HG03558 (cell line): ENCODE measurements around the gene DPYSL3.
"Not testable (repeated sequence)": the region's sequence is repeated elsewhere in the genome, so short reads cannot be mapped to it uniquely, and the experiment has no call there.

ENCODE experiments used
- ATAC-seq: cut with Tn5 transposase; IDR thresholded peaks from one replicate; pipeline ENCODE4 v1.9.1; 2021; ENCODE audit warnings: moderate number of reproducible peaks; ENCODE audit not compliant: unreplicated experiment; ENCODE audit errors: extremely low read depth

DPYSL3 gene

GRCh38 chr5:147509710-147510651 is at the start of gene DPYSL3:
TSS of gene DPYSL3 (minus strand) at chr5:147510068. CDS start at chr5:147509858, 210 bp downstream.
- no peak for ATAC-seq

- ATAC-seq, result no peak
These were observed 49.0 kb upstream of the DPYSL3 start for GRCh38 chr5:147558826-147559225.

GRCh38 chr5:147557876-147558745 is 48.2 kb upstream of the DPYSL3 start:
- no peak for ATAC-seq

GRCh38 chr5:147555176-147555575 is 45.3 kb upstream of the DPYSL3 start:
- no peak for ATAC-seq

- ATAC-seq, result no peak
These were observed 44.5 kb upstream of the DPYSL3 start for GRCh38 chr5:147554261-147554817.

- not testable (repeated sequence) for ATAC-seq
These were observed 43.9 kb upstream of the DPYSL3 start for GRCh38 chr5:147553817-147554216.

GRCh38 chr5:147552897-147553296 is 43.0 kb upstream of the DPYSL3 start:
- ATAC-seq, result no peak

- ATAC-seq, result no peak
These were observed 41.8 kb upstream of the DPYSL3 start for GRCh38 chr5:147551677-147552076.

- ATAC-seq, result no peak
These were observed 37.9 kb upstream of the DPYSL3 start for GRCh38 chr5:147547730-147548129.

- ATAC-seq, result no peak
These were observed 34.7 kb upstream of the DPYSL3 start for GRCh38 chr5:147544556-147544955.

- no peak for ATAC-seq
These were observed 29.2 kb upstream of the DPYSL3 start for GRCh38 chr5:147539053-147539452.

- ATAC-seq, result no peak
These were observed 28.4 kb upstream of the DPYSL3 start for GRCh38 chr5:147538236-147538635.

- no peak for ATAC-seq
These were observed 24.5 kb upstream of the DPYSL3 start for GRCh38 chr5:147534172-147534951.

- ATAC-seq, result no peak
These were observed 22.3 kb upstream of the DPYSL3 start for GRCh38 chr5:147532156-147532555.

- ATAC-seq, result no peak
These were observed 20.9 kb upstream of the DPYSL3 start for GRCh38 chr5:147530530-147531389.

GRCh38 chr5:147523069-147523468 is 13.2 kb upstream of the DPYSL3 start:
- no peak for ATAC-seq

GRCh38 chr5:147522435-147522834 is 12.6 kb upstream of the DPYSL3 start:
- no peak for ATAC-seq

- no peak for ATAC-seq
These were observed 10.6 kb upstream of the DPYSL3 start for GRCh38 chr5:147520450-147520849.

GRCh38 chr5:147519380-147519779 is 9.5 kb upstream of the DPYSL3 start:
- no peak for ATAC-seq
